Measurements from ENCODE around the gene KCNN4. TPM values are rescaled to one million over a fixed set of nuclear protein-coding genes. Genes with fewer than 3 reads are reported as not detected.

Gene KCNN4
- total RNA-seq (2013; cell fraction: nucleolus; rRNA removed), result 118 TPM in 2 replicates
- 87.6 and 97.0 TPM in 2 replicates for total RNA-seq (2014; rRNA removed)
- total RNA-seq (2014; rRNA removed; fragmentation: Illumina TruSeq; extraction: Trizol), result 52.9 and 53.6 TPM in 2 replicates
- total RNA-seq (2021), result 92.0 and 92.4 TPM in 2 replicates
- 29.1 TPM for polyA plus RNA-seq (2011; ENCODE audit: low read depth)
- 39.5 and 70.5 TPM in 2 replicates for polyA plus RNA-seq (2011; rRNA removed)
- polyA plus RNA-seq (2011; cell fraction: cytosol; rRNA removed), result 99.1 and 145 TPM in 2 replicates
- 312 and 313 TPM in 2 replicates for polyA plus RNA-seq (2011; cell fraction: nucleus; rRNA removed)
- 45.7 and 52.2 TPM in 2 replicates for polyA plus RNA-seq (2012)
- 15.6 and 62.7 TPM in 2 replicates for polyA plus RNA-seq (2014; fragmentation: Illumina TruSeq; extraction: Trizol)
- polyA plus RNA-seq (2014; fragmentation: Nextera tagmentation; extraction: Ambion mirVana), result 1 to 10 TPM; 1.4 to 6.3 TPM
- polyA plus RNA-seq (2014; rRNA removed), result 112 and 132 TPM in 2 replicates
- 10 to 100 TPM; 85.3 to 93.9 TPM for polyA plus RNA-seq (2016; fragmentation: Nextera tagmentation; extraction: Ambion mirVana)
- 81.3 and 123 TPM in 2 replicates for polyA minus RNA-seq (2011; rRNA and poly(A)+ RNA removed)
- 41.2 and 45.3 TPM in 2 replicates for polyA minus RNA-seq (2011; cell fraction: cytosol; rRNA and poly(A)+ RNA removed)
- polyA minus RNA-seq (2011; cell fraction: nucleus; rRNA and poly(A)+ RNA removed), result 43.9 and 68.7 TPM in 2 replicates
- percentile 86 among the genes with signal in this experiment for Bru-seq, nascent RNA
- BruChase-seq, experiment 1, labeled RNA remaining after a 6-hour chase, result percentile 88 among the genes with signal in this experiment
- percentile 84 among the genes with signal in this experiment for BruChase-seq, experiment 2, labeled RNA remaining after a 2-hour chase
- long read RNA-seq, experiment 1, transcript KCNN4-211 (9 exons, 1,956 nt), result major isoform, 72 of 92 reads
- long read RNA-seq, experiment 1, partial matches to known transcripts, result 8 of 92 reads
- long read RNA-seq, experiment 1, other reads (novel, unspliced or antisense), result 12 of 92 reads
- long read RNA-seq, experiment 2, transcript KCNN4-211 (9 exons, 1,956 nt), result major isoform, 14 of 22 reads
- long read RNA-seq, experiment 2, partial matches to known transcripts, result 3 of 22 reads
- long read RNA-seq, experiment 2, other reads (novel, unspliced or antisense), result 5 of 22 reads

- Histone ChIP-seq H2AFZ (ENCODE audit: control insufficient read depth, low read depth, low read length) (peak within 1 kb of the TSS; percentile 68), H3K9ac (ENCODE audit: control insufficient read depth, insufficient read depth, low read length) (peak within 1 kb of the TSS; percentile 88), H3K4me2 (ENCODE audit: control insufficient read depth, insufficient read depth) (peak within 1 kb of the TSS; percentile 83), H3K36me3 (ENCODE audit: control insufficient read depth in 2 of 2, insufficient read depth in 2 of 2, low read length in 1 of 2) (no peaks in the 10 kb centered on the region), H3K9me3 (replicated peaks; ENCODE audit: control insufficient read depth, insufficient read depth, low read length) (no peaks in the 10 kb centered on the region), H4K20me1 (ENCODE audit: control insufficient read depth, insufficient read depth) (no peaks in the 10 kb centered on the region), H3K4me1 (ENCODE audit: control insufficient read depth, insufficient read depth, low read length) (peaks cover 68% of the 10 kb centered on the region), H3K79me2 (ENCODE audit: control insufficient read depth, insufficient read depth, low read length) (peaks cover 53% of the 10 kb centered on the region), H3K4me3 (peak within 1 kb of the TSS; percentile 100), H3K27ac (ENCODE audit: control insufficient read depth, insufficient read depth) (peak within 1 kb of the TSS; percentile 95), H3K27me3 (replicated peaks in 1 of 2; ENCODE audit: control insufficient read depth in 2 of 2, insufficient read depth in 2 of 2, low read length in 1 of 2) (no peaks in the 10 kb centered on the region)
- RAD21 ChIA-PET (ENCODE audit: unreplicated experiment), result interaction anchor here (0.6 to 7.4 kb wide), 8 partner anchors 15 to 112 kb away, joined by 3 to 148 read pairs (median 45); partner anchors contain the start of genes PLAUR and SMG9
- CTCF ChIA-PET, result interaction anchor here (0.7 to 9.2 kb wide), 7 partner anchors 9 to 197 kb away, joined by 3 to 324 read pairs (median 8); partner anchors contain the start of gene SMG9
- FAIRE-seq (no peak), ATAC-seq (peak; percentile 73), DNase-seq (ENCODE audit: low read depth, low spot score) (no peak)
- WGBS (ENCODE audit: insufficient coverage, insufficient replicate concordance, low lambda C conversion rate, missing lambda C conversion rate), result 9% methylated on average over 18 of the region's 19 CpGs
- intact Hi-C loops (cut with micrococcal nuclease; ENCODE audit: unreplicated experiment) (loop anchor here (2.0 to 10.0 kb wide), 2 partner anchors 186 to 336 kb away; no protein-coding TSS in a partner anchor), in situ Hi-C loops (cut with MboI) (no loop called here)
- BruUV-seq (replicated peaks), result no TSS peak
- SMC1A ChIA-PET (ENCODE audit: uncharacterized antibody, unreplicated experiment), result interaction anchor here (0.6 to 8.3 kb wide), 7 partner anchors 9 to 128 kb away, joined by 3 to 325 read pairs (median 5); partner anchors contain the start of genes PLAUR and SMG9
- POLR2A ChIA-PET, result interaction anchor here (1.6 to 8.4 kb wide), 3 partner anchors 21 to 154 kb away, joined by 3 to 389 read pairs (median 79); partner anchors contain the start of genes SMG9 and ZNF45
- TF ChIP-seq HDGF (IDR thresholded peaks at IDR 0.05), result peak; percentile 91; the same call in 1 of the 2 replicates
- no peak for TF ChIP-seq USF2 (IDR thresholded peaks at IDR 0.05; ENCODE audit: borderline replicate concordance, low read depth, low read length)
- TF ChIP-seq TAF1 (IDR thresholded peaks at IDR 0.05; ENCODE audit: borderline replicate concordance, low read depth, low read length), result peak; percentile 74; the same call in 1 of the 2 replicates
- no peak for TF ChIP-seq SREBF1 (IDR thresholded peaks at IDR 0.05; ENCODE audit: low read length)
- peak; percentile 93 for TF ChIP-seq POLR2AphosphoS5 (IDR thresholded peaks at IDR 0.05; ENCODE audit: low read length)
- no peak for TF ChIP-seq NFIC (IDR thresholded peaks at IDR 0.05; ENCODE audit: low read depth, low read length)
- no peak for TF ChIP-seq FOXK2 (IDR thresholded peaks at IDR 0.05)
- TF ChIP-seq NFXL1 (IDR thresholded peaks at IDR 0.05; ENCODE audit: borderline replicate concordance), result no peak
- no peak for TF ChIP-seq NRF1 (conservative IDR thresholded peaks at IDR 0.05; ENCODE audit: low read depth, low read length)
- no peak for TF ChIP-seq PAX5 (IDR thresholded peaks at IDR 0.05; ENCODE audit: borderline replicate concordance, low read depth, low read length)
- peak; percentile 73; the same call in 1 of the 2 replicates for TF ChIP-seq SMAD5 (IDR thresholded peaks at IDR 0.05; ENCODE audit: low read depth)
- TF ChIP-seq MTA3 (IDR thresholded peaks at IDR 0.05; ENCODE audit: borderline replicate concordance, low read length), result no peak
- no peak for TF ChIP-seq HSF1 (IDR thresholded peaks at IDR 0.05; ENCODE audit: low read depth, low read length)
- TF ChIP-seq IRF4 (IDR thresholded peaks at IDR 0.05; ENCODE audit: low read depth, low read length), result 0 out of 2 replicates have a peak, but pooled peaks have one; percentile 9
- no peak for TF ChIP-seq HDAC6 (IDR thresholded peaks at IDR 0.05; ENCODE audit: unreplicated experiment)
- TF ChIP-seq SUZ12 (IDR thresholded peaks at IDR 0.05; ENCODE audit: unreplicated experiment), result no peak
- no peak for TF ChIP-seq BRCA1 (IDR thresholded peaks at IDR 0.05; ENCODE audit: low read depth, low read length)
- TF ChIP-seq KAT2A (conservative IDR thresholded peaks at IDR 0.05; ENCODE audit: control insufficient read depth, low read depth, low read length), result no peak
These were observed at the start of gene KCNN4 for GRCh38 chr19:43780706-43781525. TSS of gene KCNN4 (minus strand) at chr19:43780973. CDS start at chr19:43780861, 112 bp downstream.
